Activated CD4-positive, alpha-beta T cell treated with anti-CD3 and anti-CD28 coated beads, Interleukin-10, Interleukin-2, amounts not matched to agents 100 ng/mL and 50 ng/mL, durations not matched to agents 16 hours and 8 hours (primary cell): Measurements from ENCODE around the gene MAJIN.

Experiments used
- DNase-seq: peaks from one replicate; pipeline ENCODE4 v3.0.0-alpha.2; 2020

The MAJIN gene

DNA sequence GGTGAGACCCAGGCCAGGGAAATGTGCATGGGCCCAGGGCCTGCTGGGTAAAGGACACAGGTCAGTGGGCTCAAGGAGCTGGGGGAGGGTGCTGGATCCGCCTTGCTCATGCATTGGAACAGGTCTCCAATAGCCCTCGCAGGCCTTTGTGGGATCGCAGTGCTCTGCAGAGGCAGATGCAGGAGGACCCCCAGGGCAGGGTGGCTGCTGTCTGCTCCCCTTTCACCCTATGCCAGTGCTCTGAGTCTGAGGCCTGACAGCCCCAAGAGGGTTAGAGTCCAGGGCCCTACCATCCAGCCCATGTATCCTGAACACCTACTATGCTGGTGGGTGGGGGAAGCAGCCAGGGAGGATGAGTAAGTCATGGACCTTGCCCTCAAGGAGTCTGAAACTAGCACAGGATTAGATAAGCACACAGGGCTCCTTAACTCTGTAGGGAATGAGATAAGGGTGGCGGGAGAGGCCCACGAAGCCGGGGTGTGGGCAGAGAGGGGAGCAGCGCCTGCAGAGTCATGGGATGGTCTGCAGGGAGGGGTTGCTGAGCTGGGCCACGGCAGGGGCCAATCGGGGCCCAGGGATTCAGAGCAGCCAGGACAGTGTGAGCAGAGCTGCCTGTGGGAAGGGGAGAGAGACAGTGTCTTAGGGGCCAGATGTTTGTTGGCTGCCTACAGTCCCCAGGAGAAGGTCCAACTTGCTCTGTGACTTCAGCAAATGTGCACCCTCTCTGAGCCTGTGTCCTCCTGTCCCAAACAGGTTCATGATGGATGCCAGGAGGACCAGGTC is 83.0 kb downstream of the MAJIN start:
- DNase-seq = no peak

DNA sequence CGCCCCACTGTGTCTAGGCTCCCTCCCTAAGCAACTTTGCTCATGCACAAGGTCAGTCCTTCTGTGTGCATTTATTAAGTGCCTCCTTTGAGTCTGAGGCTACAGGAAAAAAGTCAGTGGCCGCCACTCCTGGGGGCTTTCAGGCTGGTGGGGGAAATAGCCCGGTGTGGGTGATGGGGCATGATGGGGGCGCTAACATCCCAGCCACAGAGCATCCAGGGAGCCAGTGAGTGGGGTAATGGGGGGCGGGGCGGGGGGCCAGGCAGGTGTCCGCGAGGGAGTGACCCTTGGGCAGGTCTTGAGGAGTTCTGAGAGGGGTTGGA is 83.5 kb downstream of the MAJIN start:
- no peak for DNase-seq
